ENCODE measurements around the gene HOXC5. TPM values are rescaled to one million over a fixed set of nuclear protein-coding genes. Genes with fewer than 3 reads are reported as not detected.

HOXC5 gene
- total RNA-seq, 1 donor: 1.8 TPM

DNA sequence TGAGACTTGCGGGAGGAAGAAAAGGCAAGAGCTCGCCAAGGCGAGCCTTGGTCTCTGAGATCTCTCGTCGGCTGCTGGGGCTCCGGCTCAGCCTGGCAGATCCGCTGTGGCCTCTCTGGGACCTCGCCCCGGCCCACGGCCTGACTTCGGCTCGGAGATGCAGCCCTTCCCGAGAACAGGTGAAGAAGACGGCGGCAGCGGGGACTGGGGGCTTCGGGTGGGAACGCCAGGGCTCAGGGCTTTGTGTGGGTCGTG is 38.9 kb upstream of the HOXC5 start:
- Histone ChIP-seq H3K27me3 (ENCODE audit: insufficient read depth, low read length) (no peaks in the 10 kb centered on the region), H3K27ac (ENCODE audit: low read depth, low read length) (no peak overlapping the region), H3K9me3 (ENCODE audit: low read depth, low read length) (no peaks in the 10 kb centered on the region), H4K20me1 (ENCODE audit: insufficient read depth, low read length) (peaks cover 27% of the 10 kb centered on the region), H3K4me3 (ENCODE audit: insufficient read depth, low read length) (peak overlapping the region; percentile 83), H2AFZ (ENCODE audit: low read length) (no peak overlapping the region), H3K36me3 (ENCODE audit: insufficient read depth, low read length) (no peaks in the 10 kb centered on the region), H3K4me2 (ENCODE audit: insufficient read depth, low read length) (peak overlapping the region; percentile 88), H3K4me1 (ENCODE audit: insufficient read depth, low read length) (peaks cover 59% of the 10 kb centered on the region), H3K79me2 (ENCODE audit: insufficient read depth, low read length) (peaks cover 100% of the 10 kb centered on the region)
- no peak for DNase-seq (ENCODE audit: insufficient read length, low spot score, missing footprints)
- TF ChIP-seq, protein P1, sequence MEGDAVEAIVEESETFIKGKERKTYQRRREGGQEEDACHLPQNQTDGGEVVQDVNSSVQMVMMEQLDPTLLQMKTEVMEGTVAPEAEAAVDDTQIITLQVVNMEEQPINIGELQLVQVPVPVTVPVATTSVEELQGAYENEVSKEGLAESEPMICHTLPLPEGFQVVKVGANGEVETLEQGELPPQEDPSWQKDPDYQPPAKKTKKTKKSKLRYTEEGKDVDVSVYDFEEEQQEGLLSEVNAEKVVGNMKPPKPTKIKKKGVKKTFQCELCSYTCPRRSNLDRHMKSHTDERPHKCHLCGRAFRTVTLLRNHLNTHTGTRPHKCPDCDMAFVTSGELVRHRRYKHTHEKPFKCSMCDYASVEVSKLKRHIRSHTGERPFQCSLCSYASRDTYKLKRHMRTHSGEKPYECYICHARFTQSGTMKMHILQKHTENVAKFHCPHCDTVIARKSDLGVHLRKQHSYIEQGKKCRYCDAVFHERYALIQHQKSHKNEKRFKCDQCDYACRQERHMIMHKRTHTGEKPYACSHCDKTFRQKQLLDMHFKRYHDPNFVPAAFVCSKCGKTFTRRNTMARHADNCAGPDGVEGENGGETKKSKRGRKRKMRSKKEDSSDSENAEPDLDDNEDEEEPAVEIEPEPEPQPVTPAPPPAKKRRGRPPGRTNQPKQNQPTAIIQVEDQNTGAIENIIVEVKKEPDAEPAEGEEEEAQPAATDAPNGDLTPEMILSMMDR (IDR thresholded peaks at IDR 0.05; ENCODE audit: extremely low read depth, low read depth, low read length): no peak

DNA sequence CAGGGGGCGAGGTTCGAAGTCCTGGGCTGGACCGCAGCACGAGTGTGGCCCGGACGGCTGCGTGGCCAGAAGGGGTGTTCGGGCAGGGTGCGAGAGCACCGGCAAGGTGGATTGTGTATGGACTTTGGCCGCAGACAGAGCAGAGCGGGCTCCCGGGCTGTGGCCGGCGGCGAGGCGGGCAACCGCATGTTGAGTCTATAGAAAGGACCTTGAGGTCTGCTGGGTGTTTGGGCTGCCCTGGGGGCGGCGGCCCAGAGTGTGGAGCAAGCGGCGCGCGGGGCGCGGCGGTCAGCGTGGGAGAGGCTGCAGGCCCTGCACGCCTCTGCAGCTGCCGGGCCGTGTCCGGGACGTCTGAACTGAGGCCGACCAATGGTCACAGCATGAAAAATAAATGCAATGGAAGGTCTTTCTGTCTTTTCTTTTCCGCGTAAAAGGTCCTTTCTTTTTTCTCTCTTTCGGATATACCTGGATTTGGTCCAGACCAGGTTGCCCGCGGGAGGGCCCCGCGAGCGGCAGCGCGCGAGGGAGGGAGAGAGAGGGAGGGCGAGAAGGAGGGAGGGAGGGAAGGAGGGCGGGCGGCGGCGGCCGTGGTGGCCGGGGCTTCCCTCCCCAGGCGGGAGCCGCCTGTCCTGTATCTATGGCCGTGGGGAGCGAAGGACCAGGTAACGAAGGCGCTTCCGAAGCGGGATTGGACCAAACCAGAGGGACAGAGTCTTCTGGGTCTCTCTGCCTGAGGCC is 38.4 kb upstream of the HOXC5 start:
- TF ChIP-seq, protein P1 (IDR thresholded peaks at IDR 0.05; ENCODE audit: extremely low read depth, low read depth, low read length): no peak
- peak overlapping the region; percentile 91 for H3K27ac ChIP-seq (ENCODE audit: low read depth, low read length)
- H3K4me1 ChIP-seq (ENCODE audit: insufficient read depth, low read length): peaks cover 54% of the 10 kb centered on the region
- H3K9me3 ChIP-seq (ENCODE audit: low read depth, low read length): no peaks in the 10 kb centered on the region
- H3K79me2 ChIP-seq (ENCODE audit: insufficient read depth, low read length): peaks cover 98% of the 10 kb centered on the region
- H3K36me3 ChIP-seq (ENCODE audit: insufficient read depth, low read length): no peaks in the 10 kb centered on the region
- no peaks in the 10 kb centered on the region for H3K27me3 ChIP-seq (ENCODE audit: insufficient read depth, low read length)
- peak overlapping the region; percentile 83 for H3K4me3 ChIP-seq (ENCODE audit: insufficient read depth, low read length)
- peak; percentile 88 for DNase-seq (ENCODE audit: insufficient read length, low spot score, missing footprints)
- peaks cover 27% of the 10 kb centered on the region for H4K20me1 ChIP-seq (ENCODE audit: insufficient read depth, low read length)
- peak overlapping the region; percentile 81 for H2AFZ ChIP-seq (ENCODE audit: low read length)
- H3K4me2 ChIP-seq (ENCODE audit: insufficient read depth, low read length): peak overlapping the region; percentile 88

DNA sequence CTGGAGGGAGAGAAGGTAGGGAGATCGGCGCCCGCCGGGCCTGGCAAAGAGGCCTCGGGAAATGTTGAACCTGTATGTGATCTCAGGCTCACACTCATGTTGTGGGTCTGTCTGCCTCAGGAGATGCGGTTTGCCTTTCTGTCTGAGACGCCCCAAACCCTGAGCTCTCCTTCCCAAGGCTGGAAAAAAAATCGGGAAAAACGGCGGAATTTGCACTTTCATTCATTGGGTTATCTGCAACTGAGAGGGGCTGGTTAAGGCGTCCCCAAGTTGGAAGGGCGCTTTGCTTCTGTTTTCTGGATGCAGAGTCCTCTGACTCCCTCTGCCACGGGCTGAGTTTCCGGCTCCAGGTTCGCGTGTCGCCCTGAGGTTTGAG is 37.9 kb upstream of the HOXC5 start:
- peak overlapping the region; percentile 88 for H3K4me2 ChIP-seq (ENCODE audit: insufficient read depth, low read length)

More for the DNA sequence above, 37.9 kb upstream of the HOXC5 start:
- no peaks in the 10 kb centered on the region for H3K27me3 ChIP-seq (ENCODE audit: insufficient read depth, low read length)
- peaks cover 51% of the 10 kb centered on the region for H3K4me1 ChIP-seq (ENCODE audit: insufficient read depth, low read length)
- H3K9me3 ChIP-seq (ENCODE audit: low read depth, low read length): no peaks in the 10 kb centered on the region
- peak overlapping the region; percentile 81 for H2AFZ ChIP-seq (ENCODE audit: low read length)
- peak overlapping the region; percentile 91 for H3K27ac ChIP-seq (ENCODE audit: low read depth, low read length)
- no peak for DNase-seq (ENCODE audit: insufficient read length, low spot score, missing footprints)
- TF ChIP-seq, protein P1 (IDR thresholded peaks at IDR 0.05; ENCODE audit: extremely low read depth, low read depth, low read length): no peak
- peaks cover 27% of the 10 kb centered on the region for H4K20me1 ChIP-seq (ENCODE audit: insufficient read depth, low read length)
- no peaks in the 10 kb centered on the region for H3K36me3 ChIP-seq (ENCODE audit: insufficient read depth, low read length)
- H3K4me3 ChIP-seq (ENCODE audit: insufficient read depth, low read length): peak overlapping the region; percentile 83
- H3K79me2 ChIP-seq (ENCODE audit: insufficient read depth, low read length): peaks cover 98% of the 10 kb centered on the region

Measured in osteoblast (primary cell).